Measurements from ENCODE around the gene HASPIN.

GRCh38 chr17:3719265-3719664, 4.4 kb upstream of the HASPIN start:
- TF ChIP-seq CTCF (IDR thresholded peaks at IDR 0.05 in 4 of 5, conservative IDR thresholded peaks at IDR 0.05 in 1 of 5) (no peak), POLR2A (IDR thresholded peaks at IDR 0.05) (no peak)
